ENCODE results near the gene ZNF582. TPM values are rescaled to one million over a fixed set of nuclear protein-coding genes. Genes with fewer than 3 reads are reported as not detected.

The ZNF582 gene
- total and polyA plus RNA-seq, 3 donors from 2014 or later = 7.2 to 12.0 (median 11.3) TPM

DNA sequence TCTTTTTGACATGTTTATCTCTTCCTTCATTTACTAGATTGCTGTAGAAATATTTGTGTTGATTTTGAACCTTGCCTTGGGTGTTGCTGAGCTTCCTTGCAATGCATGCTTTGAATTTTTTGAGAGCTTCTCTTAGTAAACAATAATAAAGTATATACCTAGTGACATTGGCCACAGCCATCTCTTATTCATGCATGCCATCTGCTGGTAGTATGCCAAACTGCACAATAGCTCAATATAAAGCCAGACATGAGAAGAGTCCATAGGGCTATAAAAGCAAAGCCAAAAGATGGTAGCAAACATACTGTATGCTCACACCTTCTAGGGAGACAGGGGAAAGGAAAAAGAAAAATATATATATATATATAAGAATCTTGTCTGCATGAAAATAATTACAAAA is 59.8 kb downstream of the ZNF582 start:
- DNase-seq = peak; percentile 71
- Histone ChIP-seq H3K9me3 (no peaks in the 10 kb centered on the region), H3K4me3 (no peak overlapping the region), H3K36me3 (ENCODE audit: low read depth, missing control alignments) (no peaks in the 10 kb centered on the region), H3K27me3 (no peaks in the 10 kb centered on the region), H3K27ac (no peak overlapping the region), H3K4me1 (no peaks in the 10 kb centered on the region)
- intact Hi-C loops (cut with DNase I; ENCODE audit: low total_unique reads) = no loop called here
- TF ChIP-seq POLR2A (IDR thresholded peaks at IDR 0.05) (no peak), CTCF (IDR thresholded peaks at IDR 0.05) (peak; percentile 28 to 44 (median 42))

Other genes starting within 250 kb of the ZNF582 start
- not detected for gene GALP, start 217.5 kb downstream of the ZNF582 start, total RNA-seq
- gene GALP, start 217.5 kb downstream of the ZNF582 start, polyA plus RNA-seq (ENCODE audit: insufficient read depth, low read depth, low replicate concordance) = not detected
- 1 to 10 TPM; 4.0 to 5.8 TPM for gene ZSCAN5B, start 195.8 kb downstream of the ZNF582 start, total RNA-seq
- gene ZSCAN5B, start 195.8 kb downstream of the ZNF582 start, polyA plus RNA-seq (ENCODE audit: insufficient read depth, low read depth, low replicate concordance) = 3.0 TPM
- gene ZSCAN5C, start 191.3 kb downstream of the ZNF582 start, total RNA-seq = under 1 TPM; 0.19 to 0.31 TPM
- not detected for gene ZSCAN5C, start 191.3 kb downstream of the ZNF582 start, polyA plus RNA-seq (ENCODE audit: insufficient read depth, low read depth, low replicate concordance)
- under 1 TPM in 1 of 2 donors, not detected in 1; 0.79 TPM for gene EDDM13, start 120.8 kb downstream of the ZNF582 start, total RNA-seq
- gene EDDM13, start 120.8 kb downstream of the ZNF582 start, polyA plus RNA-seq (ENCODE audit: insufficient read depth, low read depth, low replicate concordance) = 1.8 TPM
- gene ZSCAN5A, start 78.7 kb downstream of the ZNF582 start, total RNA-seq = 10 to 100 TPM; 39.8 to 55.3 TPM
- gene ZSCAN5A, start 78.7 kb downstream of the ZNF582 start, polyA plus RNA-seq (ENCODE audit: insufficient read depth, low read depth, low replicate concordance) = 50.6 TPM
- gene ZNF583, start 10.8 kb upstream of the ZNF582 start, total RNA-seq = 10 to 100 TPM in 1 of 2 donors, 1 to 10 TPM in 1; 8.6 to 16.2 TPM
- gene ZNF583, start 10.8 kb upstream of the ZNF582 start, polyA plus RNA-seq (ENCODE audit: insufficient read depth, low read depth, low replicate concordance) = 13.2 TPM
- gene ZNF667, start 83.8 kb upstream of the ZNF582 start, total RNA-seq = 10 to 100 TPM; 12.1 to 16.5 TPM
- gene ZNF667, start 83.8 kb upstream of the ZNF582 start, polyA plus RNA-seq (ENCODE audit: insufficient read depth, low read depth, low replicate concordance) = 7.6 TPM
- gene ZNF471, start 114.3 kb upstream of the ZNF582 start, total RNA-seq = 10 to 100 TPM; 13.1 to 22.8 TPM
- 7.0 TPM for gene ZNF471, start 114.3 kb upstream of the ZNF582 start, polyA plus RNA-seq (ENCODE audit: insufficient read depth, low read depth, low replicate concordance)
- 10 to 100 TPM; 18.3 to 28.0 TPM for gene ZFP28, start 145.4 kb upstream of the ZNF582 start, total RNA-seq
- 12.2 TPM for gene ZFP28, start 145.4 kb upstream of the ZNF582 start, polyA plus RNA-seq (ENCODE audit: insufficient read depth, low read depth, low replicate concordance)
- 10 to 100 TPM in 1 of 2 donors, 1 to 10 TPM in 1; 8.3 to 11.0 TPM for gene ZNF470, start 173.9 kb upstream of the ZNF582 start, total RNA-seq
- gene ZNF470, start 173.9 kb upstream of the ZNF582 start, polyA plus RNA-seq (ENCODE audit: insufficient read depth, low read depth, low replicate concordance) = 4.5 TPM
- 10 to 100 TPM; 18.3 to 19.6 TPM for gene ZNF71, start 201.8 kb upstream of the ZNF582 start, total RNA-seq
- 7.2 TPM for gene ZNF71, start 201.8 kb upstream of the ZNF582 start, polyA plus RNA-seq (ENCODE audit: insufficient read depth, low read depth, low replicate concordance)
- under 1 TPM; 0.25 to 0.79 TPM for gene SMIM17, start 249.6 kb upstream of the ZNF582 start, total RNA-seq
- 1.3 TPM for gene SMIM17, start 249.6 kb upstream of the ZNF582 start, polyA plus RNA-seq (ENCODE audit: insufficient read depth, low read depth, low replicate concordance)

All from testis (tissue), 3 donors.